ENCODE measurements around the gene NPL.

Gene NPL

DNA sequence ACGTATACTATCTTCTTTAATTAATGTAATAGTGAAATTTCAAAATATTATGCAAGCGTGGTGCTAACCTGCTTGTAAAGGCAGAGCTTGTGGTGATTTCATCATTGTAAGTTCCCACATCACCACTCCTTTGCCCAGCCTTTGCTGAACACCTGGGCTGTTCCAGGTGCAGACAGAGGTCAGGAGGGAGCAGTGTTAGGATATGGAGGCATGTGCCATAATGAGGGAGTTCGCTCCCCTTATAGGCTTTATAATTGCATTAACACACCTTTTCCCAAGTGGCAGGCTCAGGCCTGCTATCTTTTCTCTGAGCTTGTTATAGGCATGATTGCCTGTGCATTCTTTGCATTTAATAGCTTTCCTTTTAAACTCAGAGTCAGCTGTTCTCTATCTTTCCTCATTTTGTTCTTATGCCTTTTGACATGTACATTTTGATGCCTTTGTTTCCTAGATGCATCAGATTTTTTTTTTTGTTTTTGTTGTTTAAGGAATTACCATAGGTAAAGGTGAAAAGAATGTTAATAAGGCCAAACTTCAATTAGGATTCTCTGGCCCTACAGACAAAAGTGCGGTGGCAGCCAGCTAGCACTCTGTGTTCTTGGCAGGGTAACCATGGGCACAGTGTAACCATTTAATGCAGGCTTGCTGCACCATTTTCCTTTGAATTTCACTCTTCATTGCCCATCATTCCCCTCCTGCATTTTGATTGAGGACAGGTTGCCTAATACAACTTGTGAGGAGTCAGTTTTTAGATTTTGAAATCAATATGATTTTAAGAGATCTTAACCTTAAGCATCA, 12.6 kb downstream of the NPL start:
- DNase-seq (ENCODE audit: low read depth) = no peak
- H3K4me3 ChIP-seq (ENCODE audit: low read length) = no peak overlapping the region
- TF ChIP-seq, protein P1, sequence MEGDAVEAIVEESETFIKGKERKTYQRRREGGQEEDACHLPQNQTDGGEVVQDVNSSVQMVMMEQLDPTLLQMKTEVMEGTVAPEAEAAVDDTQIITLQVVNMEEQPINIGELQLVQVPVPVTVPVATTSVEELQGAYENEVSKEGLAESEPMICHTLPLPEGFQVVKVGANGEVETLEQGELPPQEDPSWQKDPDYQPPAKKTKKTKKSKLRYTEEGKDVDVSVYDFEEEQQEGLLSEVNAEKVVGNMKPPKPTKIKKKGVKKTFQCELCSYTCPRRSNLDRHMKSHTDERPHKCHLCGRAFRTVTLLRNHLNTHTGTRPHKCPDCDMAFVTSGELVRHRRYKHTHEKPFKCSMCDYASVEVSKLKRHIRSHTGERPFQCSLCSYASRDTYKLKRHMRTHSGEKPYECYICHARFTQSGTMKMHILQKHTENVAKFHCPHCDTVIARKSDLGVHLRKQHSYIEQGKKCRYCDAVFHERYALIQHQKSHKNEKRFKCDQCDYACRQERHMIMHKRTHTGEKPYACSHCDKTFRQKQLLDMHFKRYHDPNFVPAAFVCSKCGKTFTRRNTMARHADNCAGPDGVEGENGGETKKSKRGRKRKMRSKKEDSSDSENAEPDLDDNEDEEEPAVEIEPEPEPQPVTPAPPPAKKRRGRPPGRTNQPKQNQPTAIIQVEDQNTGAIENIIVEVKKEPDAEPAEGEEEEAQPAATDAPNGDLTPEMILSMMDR (conservative IDR thresholded peaks at IDR 0.05; ENCODE audit: low read depth, low read length) = no peak

DNA sequence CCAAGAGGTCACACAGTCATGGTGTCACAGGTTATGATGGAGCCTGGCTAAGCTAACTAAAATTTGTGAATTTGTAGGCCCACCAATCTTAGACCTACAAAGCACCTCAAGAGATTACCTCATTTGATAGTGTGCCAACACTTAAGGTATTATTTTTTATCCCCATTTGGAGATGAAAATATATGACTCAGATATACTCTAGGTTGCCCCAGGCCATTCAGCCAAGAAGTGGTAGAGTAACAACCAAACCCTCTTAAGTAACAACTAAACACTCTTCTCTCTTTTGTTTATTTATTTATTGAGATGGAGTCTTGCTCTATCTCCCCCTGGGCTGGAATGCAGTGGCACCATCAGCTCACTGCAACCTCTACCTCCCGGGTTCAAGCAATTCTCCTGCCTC, 14.3 kb downstream of the NPL start:
- no peak overlapping the region for H3K4me3 ChIP-seq (ENCODE audit: low read length)
- TF ChIP-seq, protein P1 (conservative IDR thresholded peaks at IDR 0.05; ENCODE audit: low read depth, low read length) = no peak
- no peak for DNase-seq (ENCODE audit: low read depth)

DNA sequence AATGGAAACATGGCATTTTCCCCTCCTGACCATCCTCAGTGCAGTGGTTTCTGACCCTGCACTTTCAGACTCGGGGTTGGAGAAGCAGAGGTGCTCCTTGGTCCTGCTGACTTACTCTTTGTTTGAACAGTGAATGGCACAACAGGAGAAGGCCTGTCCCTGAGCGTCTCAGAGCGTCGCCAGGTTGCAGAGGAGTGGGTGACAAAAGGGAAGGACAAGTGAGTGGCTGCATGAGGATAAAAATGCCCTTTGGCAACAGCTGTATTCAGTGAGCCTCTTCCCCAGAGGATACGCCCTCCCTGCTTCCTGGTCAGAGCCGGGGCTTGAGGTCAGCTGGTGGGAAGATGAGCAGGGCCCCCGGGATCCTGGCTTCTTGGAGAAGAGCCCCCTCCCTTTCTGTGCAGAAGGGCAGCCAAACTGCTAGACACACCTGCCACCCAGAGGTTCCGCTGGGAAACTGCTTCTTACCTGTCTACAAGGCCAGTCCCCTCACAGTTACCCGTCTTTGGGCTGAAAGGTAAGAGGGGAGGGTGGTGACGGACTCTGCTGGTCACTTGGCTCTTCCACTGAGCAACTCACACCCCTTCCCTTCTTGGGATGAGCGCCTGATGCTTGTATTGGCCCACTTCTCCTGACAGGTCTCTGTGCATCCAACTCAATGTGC, 16.6 kb downstream of the NPL start:
- no peak overlapping the region for H3K4me3 ChIP-seq (ENCODE audit: low read length)
- DNase-seq (ENCODE audit: low read depth) = no peak
- TF ChIP-seq, protein P1 (conservative IDR thresholded peaks at IDR 0.05; ENCODE audit: low read depth, low read length) = no peak

DNA sequence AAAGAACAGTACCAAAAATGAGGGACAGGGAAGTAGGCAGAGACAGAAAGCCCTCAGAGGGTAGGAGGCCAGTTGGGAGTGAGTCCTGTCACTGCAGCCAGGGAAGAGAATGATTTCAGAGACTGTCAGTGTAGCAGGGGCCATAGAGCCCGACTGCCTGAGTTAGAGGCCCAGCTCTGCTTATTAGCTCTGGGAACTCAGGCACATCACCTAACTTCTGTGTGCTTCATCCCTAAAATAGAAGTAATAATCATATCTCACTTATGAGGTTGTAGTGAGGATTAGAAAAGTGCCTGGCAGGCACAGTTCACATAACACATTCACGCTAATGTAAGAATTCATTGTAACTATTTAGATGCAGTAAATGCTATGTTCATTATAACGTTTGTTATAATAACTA, 18.3 kb downstream of the NPL start:
- no peak for DNase-seq (ENCODE audit: low read depth)
- H3K4me3 ChIP-seq (ENCODE audit: low read length) = no peak overlapping the region
- TF ChIP-seq, protein P1 (conservative IDR thresholded peaks at IDR 0.05; ENCODE audit: low read depth, low read length) = no peak

DNA sequence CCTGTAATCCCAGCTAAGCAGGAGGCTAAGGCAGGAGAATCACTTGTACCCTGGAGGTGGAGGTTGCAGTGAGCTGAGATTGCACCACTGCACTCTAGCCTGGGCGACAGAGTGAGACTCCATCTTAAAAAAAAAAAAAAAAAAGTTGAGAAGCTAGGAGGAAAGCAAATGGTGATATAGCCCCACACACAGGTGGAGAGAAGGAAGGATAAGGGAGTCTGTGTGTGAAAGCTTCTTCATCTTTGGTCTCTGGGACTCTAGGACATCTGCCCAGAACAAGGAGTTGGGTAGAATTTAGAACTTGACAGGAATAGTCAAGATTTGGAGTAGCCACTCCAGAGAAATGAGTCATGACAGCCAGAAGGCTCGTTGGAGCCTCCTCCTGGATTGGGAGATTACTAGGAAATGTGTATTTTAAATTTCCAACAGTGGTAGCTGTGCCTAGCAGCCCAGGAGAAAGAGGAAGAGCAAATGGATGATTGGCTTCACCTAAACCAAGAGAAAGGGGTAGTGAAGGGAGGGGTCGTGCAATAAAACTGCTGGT, 19.9 kb downstream of the NPL start:
- no peak for DNase-seq (ENCODE audit: low read depth)
- H3K4me3 ChIP-seq (ENCODE audit: low read length) = no peak overlapping the region
- TF ChIP-seq, protein P1 (conservative IDR thresholded peaks at IDR 0.05; ENCODE audit: low read depth, low read length) = no peak

DNA sequence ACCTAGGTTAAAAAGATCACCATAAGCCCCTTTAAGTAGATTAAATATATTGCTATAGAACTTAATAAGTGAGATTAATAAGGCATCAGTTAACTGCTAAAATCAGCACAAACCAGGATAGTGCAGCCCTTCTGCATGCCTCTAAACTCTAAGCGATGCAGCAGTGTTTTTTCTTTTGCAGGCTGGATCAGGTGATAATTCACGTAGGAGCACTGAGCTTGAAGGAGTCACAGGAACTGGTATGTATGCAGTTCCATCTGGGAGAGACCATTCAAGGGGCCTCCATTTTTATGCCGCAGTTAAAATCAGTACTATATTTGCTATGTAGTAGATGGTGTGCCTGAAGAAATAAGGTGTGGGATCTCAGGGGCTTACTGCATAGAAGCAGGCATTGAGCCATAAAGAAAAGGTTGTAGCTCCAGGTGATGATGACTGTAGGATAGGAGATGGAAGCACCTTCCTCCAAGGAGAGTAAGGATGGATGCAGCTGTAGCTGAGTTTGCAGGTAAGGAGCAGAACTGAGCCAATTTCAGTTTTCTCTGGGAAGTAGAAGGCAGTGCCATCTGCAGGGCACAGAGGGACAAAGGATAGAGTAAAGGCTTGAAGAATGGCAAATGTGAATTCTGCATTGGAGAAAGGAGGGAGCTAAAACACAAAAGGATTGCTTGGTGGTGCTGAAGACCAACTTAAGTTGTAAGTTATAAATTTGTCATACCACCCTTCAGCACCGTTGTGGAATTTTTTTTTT, 22.6 kb downstream of the NPL start:
- TF ChIP-seq, protein P1 (conservative IDR thresholded peaks at IDR 0.05; ENCODE audit: low read depth, low read length) = no peak
- no peak overlapping the region for H3K4me3 ChIP-seq (ENCODE audit: low read length)
- DNase-seq (ENCODE audit: low read depth) = no peak
